ENCODE measurements around the gene PTPRT. TPM values are rescaled to one million over a fixed set of nuclear protein-coding genes. Genes with fewer than 3 reads are reported as not detected.

The PTPRT gene
- total RNA-seq, 2 experiments from 2014 or later = not detected

GRCh38 chr20:42855896-42856295, 333.8 kb downstream of the PTPRT start:
- DNase-seq = no peak
- no peaks in the 10 kb centered on the region for H3K4me1 Mint-ChIP-seq (ENCODE audit: low read depth)
- no peak overlapping the region for H3K4me3 Mint-ChIP-seq
- no peak overlapping the region for H3K27ac Mint-ChIP-seq
- CTCF ChIA-PET = no interaction called here
- H3K9me3 Mint-ChIP-seq = no peaks in the 10 kb centered on the region
- H3K36me3 Mint-ChIP-seq (ENCODE audit: low read depth) = no peaks in the 10 kb centered on the region
- intact Hi-C loops (cut with micrococcal nuclease) = loop anchor here (10.0 kb wide), 1 partner anchor 59 kb away; no protein-coding TSS in a partner anchor
- H3K27me3 Mint-ChIP-seq (ENCODE audit: low read depth) = no peaks in the 10 kb centered on the region

DNA sequence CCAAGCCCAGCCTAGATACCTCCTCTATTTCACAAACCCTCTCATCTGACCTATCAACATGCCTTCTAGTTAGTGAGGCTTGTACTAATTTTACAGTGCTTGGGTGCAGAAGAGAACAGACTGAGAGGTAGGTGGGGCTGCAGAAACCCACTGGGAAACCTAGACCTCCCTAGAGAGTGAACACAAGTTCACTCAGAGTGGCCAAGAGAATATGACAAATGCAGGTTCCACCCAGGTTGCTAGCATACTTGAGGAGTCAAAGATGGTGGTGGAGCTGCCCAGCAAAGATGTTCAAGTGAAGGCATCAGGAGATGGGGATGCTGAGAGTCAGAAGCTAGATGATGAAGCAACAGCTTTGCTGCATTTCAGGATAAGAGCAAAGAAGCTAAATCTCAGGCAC, 337.0 kb downstream of the PTPRT start:
- no peaks in the 10 kb centered on the region for H3K9me3 Mint-ChIP-seq
- DNase-seq = no peak
- CTCF ChIA-PET = no interaction called here

GRCh38 chr20:42846784-42847490, 342.8 kb downstream of the PTPRT start:
- H3K9me3 Mint-ChIP-seq = peaks cover 6% of the 10 kb centered on the region
- intact Hi-C loops (cut with micrococcal nuclease) = no loop called here
- no peak overlapping the region for H3K4me3 Mint-ChIP-seq
- no peaks in the 10 kb centered on the region for H3K4me1 Mint-ChIP-seq (ENCODE audit: low read depth)
- DNase-seq = no peak
- CTCF ChIA-PET = no interaction called here
- no peak overlapping the region for H3K27ac Mint-ChIP-seq
- H3K27me3 Mint-ChIP-seq (ENCODE audit: low read depth) = no peaks in the 10 kb centered on the region
- no peaks in the 10 kb centered on the region for H3K36me3 Mint-ChIP-seq (ENCODE audit: low read depth)

More for the DNA sequence above, 337.0 kb downstream of the PTPRT start:
- Mint-ChIP-seq H3K4me1 (ENCODE audit: low read depth) (no peaks in the 10 kb centered on the region), H3K27me3 (ENCODE audit: low read depth) (no peaks in the 10 kb centered on the region), H3K36me3 (ENCODE audit: low read depth) (no peaks in the 10 kb centered on the region), H3K27ac (no peak overlapping the region), H3K4me3 (no peak overlapping the region)
- intact Hi-C loops (cut with micrococcal nuclease) = loop anchor here (10.0 kb wide), 1 partner anchor 62 kb away; no protein-coding TSS in a partner anchor

DNA sequence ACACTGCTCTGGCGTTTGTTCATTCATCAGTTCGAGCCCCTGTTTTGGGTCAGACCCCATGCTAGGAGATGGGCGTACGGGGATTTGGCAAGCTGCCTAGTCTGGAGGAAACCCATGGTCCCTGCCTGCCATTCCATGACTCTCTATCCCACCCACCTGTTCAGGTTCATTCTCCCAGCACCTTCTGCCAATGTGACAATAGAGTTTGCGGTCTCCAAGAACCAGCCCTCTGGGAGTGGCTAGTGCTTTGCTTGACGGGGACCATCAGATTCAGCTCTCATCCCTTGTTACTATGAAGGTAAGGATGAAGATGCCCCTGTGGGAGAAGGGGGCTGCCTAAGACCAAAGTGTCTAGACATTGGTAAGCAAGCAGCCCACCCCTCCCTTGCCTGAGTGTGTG, 345.0 kb downstream of the PTPRT start:
- Mint-ChIP-seq H3K4me1 (ENCODE audit: low read depth) (no peaks in the 10 kb centered on the region), H3K36me3 (ENCODE audit: low read depth) (no peaks in the 10 kb centered on the region), H3K27me3 (ENCODE audit: low read depth) (no peaks in the 10 kb centered on the region), H3K4me3 (no peak overlapping the region), H3K27ac (no peak overlapping the region), H3K9me3 (peaks cover 7% of the 10 kb centered on the region)
- CTCF ChIA-PET = no interaction called here
- intact Hi-C loops (cut with micrococcal nuclease) = no loop called here
- no peak for DNase-seq

DNA sequence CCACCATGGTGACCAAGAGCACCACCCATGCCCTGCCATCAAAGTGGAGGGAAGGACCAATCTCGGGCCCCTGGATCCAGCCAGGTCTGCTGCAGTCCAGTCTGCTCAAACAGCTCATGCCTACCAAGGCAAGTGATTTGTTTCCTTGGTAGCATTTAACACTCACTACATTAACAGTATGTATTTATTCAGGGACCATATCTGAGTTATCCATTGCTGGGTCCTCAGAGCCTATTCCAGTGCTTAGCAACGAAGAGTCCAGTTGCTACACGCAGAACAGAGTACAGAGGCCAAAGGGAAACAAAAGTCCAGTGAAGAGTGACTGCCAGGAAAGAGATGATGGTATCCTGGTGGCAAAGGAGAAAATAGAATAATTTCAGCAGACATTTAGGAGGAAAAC, 352.2 kb downstream of the PTPRT start:
- H3K4me1 Mint-ChIP-seq (ENCODE audit: low read depth) = no peaks in the 10 kb centered on the region
- CTCF ChIA-PET = no interaction called here
- H3K4me3 Mint-ChIP-seq = no peak overlapping the region
- H3K27ac Mint-ChIP-seq = no peak overlapping the region
- intact Hi-C loops (cut with micrococcal nuclease) = no loop called here
- peaks cover 1% of the 10 kb centered on the region for H3K9me3 Mint-ChIP-seq
- no peak for DNase-seq
- H3K27me3 Mint-ChIP-seq (ENCODE audit: low read depth) = no peaks in the 10 kb centered on the region
- no peaks in the 10 kb centered on the region for H3K36me3 Mint-ChIP-seq (ENCODE audit: low read depth)

DNA sequence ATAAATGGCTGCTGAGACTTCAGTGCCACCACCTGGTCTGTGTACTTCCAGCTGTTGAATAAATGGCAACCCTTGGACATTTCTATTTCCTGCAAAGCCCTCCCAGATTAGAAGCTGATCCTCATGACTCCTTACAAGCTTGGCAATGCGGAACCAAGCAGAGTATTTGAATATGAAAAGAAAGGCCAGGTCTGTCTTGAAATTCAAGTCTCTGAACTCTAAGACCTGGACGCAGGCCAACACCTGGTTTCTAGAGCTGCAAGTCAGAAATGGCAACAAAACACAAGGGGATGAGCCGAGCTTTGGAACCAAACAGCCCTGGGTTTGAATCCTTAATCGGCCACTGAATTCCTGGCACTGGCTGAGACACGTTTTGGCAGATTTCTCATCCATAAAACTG, 353.4 kb downstream of the PTPRT start:
- CTCF ChIA-PET = no interaction called here
- Mint-ChIP-seq H3K27ac (no peak overlapping the region), H3K27me3 (ENCODE audit: low read depth) (no peaks in the 10 kb centered on the region), H3K36me3 (ENCODE audit: low read depth) (no peaks in the 10 kb centered on the region), H3K9me3 (peaks cover 4% of the 10 kb centered on the region), H3K4me3 (no peak overlapping the region), H3K4me1 (ENCODE audit: low read depth) (no peaks in the 10 kb centered on the region)
- no peak for DNase-seq
- intact Hi-C loops (cut with micrococcal nuclease) = no loop called here

DNA sequence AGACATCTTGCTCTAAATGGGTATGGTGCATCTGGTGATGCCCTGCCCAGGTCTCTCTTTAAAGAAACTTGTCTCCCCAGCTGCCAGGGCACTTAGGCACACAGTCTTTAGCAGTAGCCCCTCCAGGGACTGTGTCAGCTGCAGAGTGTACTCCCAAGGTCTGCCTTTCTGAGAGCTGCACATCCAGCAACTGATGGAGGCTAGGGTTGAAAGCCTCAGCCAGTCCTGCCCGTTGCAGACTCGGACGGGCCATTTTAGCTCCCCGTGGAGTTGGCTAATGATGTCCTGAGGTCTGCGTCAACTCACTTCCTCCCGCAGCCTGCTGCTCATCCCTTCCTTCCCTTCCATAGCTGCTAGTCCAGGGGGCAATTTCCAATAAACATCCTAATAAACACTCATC, 381.8 kb downstream of the PTPRT start:
- peaks cover 4% of the 10 kb centered on the region for H3K9me3 Mint-ChIP-seq
- CTCF ChIA-PET = no interaction called here
- H3K27ac Mint-ChIP-seq = no peak overlapping the region
- no peak for DNase-seq
- intact Hi-C loops (cut with micrococcal nuclease) = no loop called here
- no peaks in the 10 kb centered on the region for H3K27me3 Mint-ChIP-seq (ENCODE audit: low read depth)
- no peak overlapping the region for H3K4me3 Mint-ChIP-seq
- no peaks in the 10 kb centered on the region for H3K4me1 Mint-ChIP-seq (ENCODE audit: low read depth)
- no peaks in the 10 kb centered on the region for H3K36me3 Mint-ChIP-seq (ENCODE audit: low read depth)

GRCh38 chr20:42795111-42795695, 394.5 kb downstream of the PTPRT start:
- Mint-ChIP-seq H3K4me3 (no peak overlapping the region), H3K27me3 (ENCODE audit: low read depth) (no peaks in the 10 kb centered on the region), H3K27ac (no peak overlapping the region), H3K9me3 (peaks cover 10% of the 10 kb centered on the region), H3K36me3 (ENCODE audit: low read depth) (no peaks in the 10 kb centered on the region), H3K4me1 (ENCODE audit: low read depth) (no peaks in the 10 kb centered on the region)
- CTCF ChIA-PET = no interaction called here
- no peak for DNase-seq
- intact Hi-C loops (cut with micrococcal nuclease) = no loop called here

GRCh38 chr20:42792052-42792451, 397.7 kb downstream of the PTPRT start:
- Mint-ChIP-seq H3K27ac (no peak overlapping the region), H3K4me1 (ENCODE audit: low read depth) (no peaks in the 10 kb centered on the region), H3K36me3 (ENCODE audit: low read depth) (no peaks in the 10 kb centered on the region), H3K27me3 (ENCODE audit: low read depth) (no peaks in the 10 kb centered on the region), H3K9me3 (peaks cover 3% of the 10 kb centered on the region), H3K4me3 (no peak overlapping the region)
- CTCF ChIA-PET = no interaction called here
- intact Hi-C loops (cut with micrococcal nuclease) = no loop called here
- DNase-seq = no peak

DNA sequence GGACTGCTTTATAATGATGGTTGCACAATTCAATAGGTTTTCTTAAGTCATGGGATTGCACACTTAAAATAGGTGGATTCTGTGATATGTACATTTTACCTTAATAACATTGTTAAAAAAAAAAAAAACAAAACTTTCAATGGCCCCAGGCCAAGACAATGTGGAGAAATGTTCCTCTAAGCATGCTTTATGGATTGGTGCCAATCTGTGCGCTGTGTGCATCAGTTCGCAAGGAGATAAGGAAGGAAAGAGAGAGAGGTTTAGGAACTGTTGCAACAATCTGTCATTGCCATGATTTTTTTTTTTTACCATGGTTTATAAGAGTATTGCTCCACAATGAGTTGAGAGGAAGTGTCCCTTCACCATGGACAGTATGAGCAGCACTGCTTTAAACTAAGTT, 399.6 kb downstream of the PTPRT start:
- Mint-ChIP-seq H3K27ac (no peak overlapping the region), H3K27me3 (ENCODE audit: low read depth) (no peaks in the 10 kb centered on the region), H3K4me3 (no peak overlapping the region), H3K9me3 (no peaks in the 10 kb centered on the region), H3K36me3 (ENCODE audit: low read depth) (no peaks in the 10 kb centered on the region), H3K4me1 (ENCODE audit: low read depth) (no peaks in the 10 kb centered on the region)
- CTCF ChIA-PET = no interaction called here
- no peak for DNase-seq
- intact Hi-C loops (cut with micrococcal nuclease) = no loop called here

- no peaks in the 10 kb centered on the region for H3K4me1 Mint-ChIP-seq (ENCODE audit: low read depth)
- DNase-seq = no peak
- no peak overlapping the region for H3K4me3 Mint-ChIP-seq
- H3K9me3 Mint-ChIP-seq = no peaks in the 10 kb centered on the region
- H3K36me3 Mint-ChIP-seq (ENCODE audit: low read depth) = no peaks in the 10 kb centered on the region
- CTCF ChIA-PET = no interaction called here
- intact Hi-C loops (cut with micrococcal nuclease) = no loop called here
- H3K27me3 Mint-ChIP-seq (ENCODE audit: low read depth) = no peaks in the 10 kb centered on the region
- H3K27ac Mint-ChIP-seq = no peak overlapping the region
Measured at GRCh38 chr20:42788707-42789106, 401.0 kb downstream of the PTPRT start.

DNA sequence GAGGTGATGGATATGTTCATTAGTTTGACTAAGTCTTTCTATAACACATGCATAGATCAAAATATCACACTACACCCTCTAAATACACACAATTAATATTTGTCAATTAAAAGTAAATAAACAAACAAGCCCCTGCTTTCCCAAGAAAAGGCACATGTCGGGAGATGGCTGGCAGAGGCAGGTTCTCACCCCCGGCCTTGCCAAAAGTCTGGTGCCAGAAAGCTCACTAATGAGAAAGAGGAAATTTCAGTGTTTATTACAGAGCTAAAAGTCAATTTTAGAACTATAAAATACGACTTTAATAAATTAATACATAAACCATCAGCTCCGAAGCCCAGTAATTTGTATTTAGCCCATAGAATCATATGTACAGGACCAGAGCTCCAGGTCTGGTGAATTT, 404.7 kb downstream of the PTPRT start:
- no peaks in the 10 kb centered on the region for H3K4me1 Mint-ChIP-seq (ENCODE audit: low read depth)
- H3K9me3 Mint-ChIP-seq = no peaks in the 10 kb centered on the region
- no peak overlapping the region for H3K27ac Mint-ChIP-seq
- no peaks in the 10 kb centered on the region for H3K27me3 Mint-ChIP-seq (ENCODE audit: low read depth)
- CTCF ChIA-PET = no interaction called here
- intact Hi-C loops (cut with micrococcal nuclease) = no loop called here
- no peak for DNase-seq
- H3K36me3 Mint-ChIP-seq (ENCODE audit: low read depth) = no peaks in the 10 kb centered on the region
- H3K4me3 Mint-ChIP-seq = no peak overlapping the region

DNA sequence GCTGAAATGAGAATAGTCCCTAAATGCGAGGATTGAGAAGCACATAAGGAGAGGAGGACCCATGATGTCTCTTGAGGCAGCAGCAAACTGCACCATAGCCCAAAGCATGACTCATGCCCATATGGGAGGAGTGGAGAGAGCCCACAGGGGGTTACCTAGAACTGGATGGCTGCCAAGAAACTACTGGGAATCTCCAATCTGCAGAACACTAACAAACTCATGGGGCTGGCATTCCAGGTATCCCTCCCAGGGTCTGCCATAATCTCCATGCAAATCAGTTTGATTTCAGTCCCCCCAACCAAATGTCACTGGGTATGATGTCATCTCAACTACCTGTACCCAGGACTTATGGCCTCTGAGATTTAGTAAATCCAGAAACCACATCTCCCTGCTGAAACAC, 410.5 kb downstream of the PTPRT start:
- Mint-ChIP-seq H3K27me3 (ENCODE audit: low read depth) (no peaks in the 10 kb centered on the region), H3K36me3 (ENCODE audit: low read depth) (no peaks in the 10 kb centered on the region), H3K9me3 (no peaks in the 10 kb centered on the region), H3K27ac (no peak overlapping the region), H3K4me3 (no peak overlapping the region), H3K4me1 (ENCODE audit: low read depth) (no peaks in the 10 kb centered on the region)
- DNase-seq = no peak
- intact Hi-C loops (cut with micrococcal nuclease) = no loop called here
- CTCF ChIA-PET = no interaction called here
